ENCODE results near the gene MS4A10. TPM values are rescaled to one million over a fixed set of nuclear protein-coding genes. Genes with fewer than 3 reads are reported as not detected.

The MS4A10 gene
- total RNA-seq, 1 experiment from 2014 or later, result not detected

GRCh38 chr11:60781981-60782316 is 3.2 kb upstream of the MS4A10 start:
- CTCF ChIA-PET, result no interaction called here
- intact Hi-C loops (cut with micrococcal nuclease), result no loop called here
- Histone ChIP-seq H3K9me2 (ENCODE audit: insufficient read depth) (no peaks in the 10 kb centered on the region), H3K79me2 (ENCODE audit: insufficient read depth, low read length) (no peaks in the 10 kb centered on the region), H2AFZ (ENCODE audit: low read depth, low read length, poor library complexity, severe bottlenecking) (no peak overlapping the region), H3K4me2 (ENCODE audit: low read length) (no peak overlapping the region), H3K9ac (ENCODE audit: low read length) (no peak overlapping the region), H4K20me1 (ENCODE audit: insufficient read depth) (no peaks in the 10 kb centered on the region), H3K36me3 (ENCODE audit: control insufficient read depth in 1 of 2, insufficient read depth in 2 of 2, low read length in 2 of 2) (no peaks in the 10 kb centered on the region), H3K9me3 (ENCODE audit: control insufficient read depth in 1 of 2, insufficient read depth in 1 of 2, low read depth in 1 of 2, low read length in 2 of 2) (no peaks in the 10 kb centered on the region), H3K4me1 (ENCODE audit: control insufficient read depth in 1 of 2, insufficient read depth in 2 of 2, low read length in 2 of 2) (peaks cover 0 to 9% of the 10 kb centered on the region in 2 experiments; a peak in 1 of 4 replicates), H3K4me3 (replicated peaks in 1 of 2; ENCODE audit: low read depth in 1 of 2, low read length in 2 of 2) (no peak overlapping the region), H3K27me3 (ENCODE audit: insufficient read depth, low read length) (no peaks in the 10 kb centered on the region), H3K27ac (ENCODE audit: low read depth, low read length) (no peak overlapping the region)
- no peak for TF ChIP-seq YY1 (IDR thresholded peaks at IDR 0.05; ENCODE audit: extremely low read depth, insufficient replicate concordance, low read depth, low read length)
- TF ChIP-seq ZBTB33 (IDR thresholded peaks at IDR 0.05; ENCODE audit: extremely low read depth, insufficient replicate concordance, low read length), result no peak
- TF ChIP-seq CBX3 (IDR thresholded peaks at IDR 0.05; ENCODE audit: low read depth), result no peak
- no peak for TF ChIP-seq EZH2 (IDR thresholded peaks at IDR 0.05)
- no peak for TF ChIP-seq RAD21 (IDR thresholded peaks at IDR 0.05; ENCODE audit: low read depth)
- no peak for TF ChIP-seq SIN3A (IDR thresholded peaks at IDR 0.05; ENCODE audit: low read depth)
- no peak for TF ChIP-seq MAX (IDR thresholded peaks at IDR 0.05)
- TF ChIP-seq FOSL1 (IDR thresholded peaks at IDR 0.05; ENCODE audit: low read depth), result no peak
- TF ChIP-seq SRF (IDR thresholded peaks at IDR 0.05; ENCODE audit: low read depth), result no peak
- TF ChIP-seq ELF1 (IDR thresholded peaks at IDR 0.05; ENCODE audit: borderline replicate concordance, low read depth), result no peak
- TF ChIP-seq ZFX (IDR thresholded peaks at IDR 0.05), result no peak
- TF ChIP-seq EGR1 (IDR thresholded peaks at IDR 0.05; ENCODE audit: low read depth), result no peak
- DNase-seq (ENCODE audit: low read depth, low spot score), result no peak
- POLR2A ChIA-PET, result no interaction called here
- no peak for ATAC-seq
- BruUV-seq (replicated peaks), result no TSS peak
- RAD21 ChIA-PET (ENCODE audit: low non-redundant PET in 1 of 2, low total read pairs in 2 of 2, uncharacterized antibody in 2 of 2, unreplicated experiment in 2 of 2), result no interaction called here

Data from HCT116 (cell line).